DMS53 treated with DMSO at 0.1 percent for 48 hours (cell line): Measurements from ENCODE around the gene STAT5B.
"Not testable (repeated sequence)": the region's sequence is repeated elsewhere in the genome, so short reads cannot be mapped to it uniquely, and the experiment has no call there.

Experiments
- DNase-seq: peaks from one replicate; lab custom pipeline; 2025; ENCODE audit not compliant: unreplicated experiment; lab: John Stamatoyannopoulos, UW

Gene STAT5B

GRCh38 chr17:42197564-42198156 lies 78.5 kb downstream of the STAT5B start:
- DNase-seq = no peak

- DNase-seq = peak; percentile 55
These were observed 82.0 kb downstream of the STAT5B start, which contains the start of gene GHDC for GRCh38 chr17:42193969-42194899. Gene GHDC (minus strand): TSS chr17:42194494. CDS start chr17:42193581, 913 bp downstream.

- DNase-seq = no peak
These were observed 82.8 kb downstream of the STAT5B start for GRCh38 chr17:42193216-42193968.

GRCh38 chr17:42192189-42193126 lies 83.7 kb downstream of the STAT5B start:
- DNase-seq = no peak

GRCh38 chr17:42191275-42191608 lies 84.9 kb downstream of the STAT5B start:
- DNase-seq = no peak

- no peak for DNase-seq
These were observed 85.5 kb downstream of the STAT5B start for GRCh38 chr17:42190491-42191274.

- DNase-seq = no peak
These were observed 86.6 kb downstream of the STAT5B start for GRCh38 chr17:42189651-42189965.

- DNase-seq = no peak
These were observed 87.2 kb downstream of the STAT5B start for GRCh38 chr17:42188749-42189650.

- no peak for DNase-seq
These were observed 88.4 kb downstream of the STAT5B start for GRCh38 chr17:42187833-42188232.

GRCh38 chr17:42186191-42186590 lies 90.0 kb downstream of the STAT5B start:
- DNase-seq = not testable (repeated sequence)

GRCh38 chr17:42185621-42185930 lies 90.6 kb downstream of the STAT5B start:
- no peak for DNase-seq

GRCh38 chr17:42184713-42185620 lies 91.2 kb downstream of the STAT5B start, which contains the start of gene HCRT:
Gene HCRT (minus strand): TSS chr17:42185452. CDS start chr17:42185365, 87 bp downstream.
- DNase-seq = peak; percentile 54

GRCh38 chr17:42183741-42184711 lies 92.2 kb downstream of the STAT5B start:
- peak; percentile 60 for DNase-seq

- DNase-seq = no peak
These were observed 93.1 kb downstream of the STAT5B start for GRCh38 chr17:42182927-42183734.

GRCh38 chr17:42181851-42182207 lies 94.4 kb downstream of the STAT5B start:
- DNase-seq = no peak
